GM23338 (cell line): ENCODE measurements around the gene AOPEP. TPM values are rescaled to one million over a fixed set of nuclear protein-coding genes. Genes with fewer than 3 reads are reported as not detected.

Source experiments
- ATAC-seq: fragments of 200-7000 bp; cut with Tn5 transposase; 3 replicates; pipeline ENCODE4 v1.9.1; 2020
- DNase-seq: peaks from one replicate; pipeline ENCODE4 v3.0.0-alpha.2; 2015; ENCODE audit warnings: low spot score
- H2AFZ ChIP-seq: fragments of 200-600 bp; sonication (generic); 2 replicates; pipeline ENCODE4 v1.8.0; 2016; ENCODE audit warnings: antibody characterized with exemption, mild to moderate bottlenecking, moderate library complexity
- H3F3A ChIP-seq: fragments of 200-600 bp; sonication (generic); replicated peaks from 2 replicates; pipeline ENCODE4 v1.8.0; 2017; ENCODE audit warnings: antibody characterized with exemption, mixed run types, low read depth
- H3K27ac ChIP-seq: fragments of 200-600 bp; sonication (generic); 2 replicates; pipeline ENCODE4 v1.6.1; 2016; ENCODE audit warnings: low read depth
- H3K27me3 ChIP-seq: fragments of 200-600 bp; sonication (generic); 2 replicates; pipeline ENCODE4 v1.8.0; 2016; ENCODE audit warnings: mild to moderate bottlenecking, mixed run types, moderate library complexity; ENCODE audit not compliant: insufficient read depth
- H3K36me3 ChIP-seq: fragments of 200-600 bp; sonication (generic); 2 replicates; pipeline ENCODE4 v1.8.0; 2016; ENCODE audit warnings: mild to moderate bottlenecking; ENCODE audit not compliant: insufficient read depth
- H3K4me1 ChIP-seq: fragments of 200-600 bp; sonication (generic); 2 replicates; pipeline ENCODE4 v1.8.0; 2016; ENCODE audit warnings: mild to moderate bottlenecking, moderate library complexity; ENCODE audit not compliant: insufficient read depth
- H3K4me2 ChIP-seq: fragments of 200-600 bp; sonication (generic); 2 replicates; pipeline ENCODE4 v1.7.1; 2017; ENCODE audit warnings: mixed run types
- H3K4me3 ChIP-seq: fragments of 200-600 bp; sonication (generic); 2 replicates; pipeline ENCODE4 v1.6.1; 2016; ENCODE audit warnings: mixed run types
- H3K79me2 ChIP-seq: fragments of 200-600 bp; sonication (generic); replicated peaks from 2 replicates; pipeline ENCODE4 v1.8.0; 2017; ENCODE audit warnings: mild to moderate bottlenecking; ENCODE audit not compliant: insufficient read depth
- H3K9me2 ChIP-seq: fragments of 200-600 bp; sonication (generic); 2 replicates; pipeline ENCODE4 v1.8.0; 2017; ENCODE audit not compliant: insufficient read depth
- H4K20me1 ChIP-seq: fragments of 200-600 bp; sonication (generic); replicated peaks from 2 replicates; pipeline ENCODE4 v1.8.0; 2017; ENCODE audit warnings: mild to moderate bottlenecking; ENCODE audit not compliant: insufficient read depth
- H3K27ac Mint-ChIP-seq: 2 replicates; pipeline ENCODE4 v1.8.0; 2020; ENCODE audit warnings: inconsistent platforms, mild to moderate bottlenecking, moderate library complexity, mixed read lengths
- H3K27me3 Mint-ChIP-seq: 3 replicates; pipeline ENCODE4 v1.8.0; 2022; ENCODE audit warnings: low read depth, mild to moderate bottlenecking, moderate library complexity, mixed read lengths, inconsistent platforms; ENCODE audit not compliant: insufficient read depth, poor library complexity
- H3K36me3 Mint-ChIP-seq: 3 replicates; pipeline ENCODE4 v1.8.0; 2021; ENCODE audit warnings: low read depth, mild to moderate bottlenecking, inconsistent platforms, moderate library complexity, mixed read lengths
- H3K4me1 Mint-ChIP-seq: 3 replicates; pipeline ENCODE4 v1.8.0; 2020; ENCODE audit warnings: mild to moderate bottlenecking, inconsistent platforms, mixed read lengths
- H3K4me3 Mint-ChIP-seq: 3 replicates; pipeline ENCODE4 v1.8.0; 2021; ENCODE audit warnings: moderate library complexity, mild to moderate bottlenecking, inconsistent platforms, mixed read lengths
- H3K9me3 Mint-ChIP-seq: 3 replicates; pipeline ENCODE4 v1.8.0; 2020; ENCODE audit warnings: moderate library complexity, mild to moderate bottlenecking, inconsistent platforms, mixed read lengths
- CREB1 ChIP-seq: fragments of 250-450 bp; sonication (Bioruptor Pico); IDR thresholded peaks from 2 replicates; pipeline ENCODE4 v1.5.0; 2020; ENCODE audit warnings: low read depth, mild to moderate bottlenecking, moderate library complexity
- ETS1 ChIP-seq: IDR thresholded peaks from 2 replicates; pipeline ENCODE4 v1.6.1; 2016; ENCODE audit warnings: antibody characterized with exemption
- EZH2 ChIP-seq: fragments of 200-600 bp; sonication (generic); IDR thresholded peaks from one replicate; pipeline ENCODE4 v1.8.0; 2017; ENCODE audit warnings: antibody characterized with exemption, mild to moderate bottlenecking, low read depth; ENCODE audit not compliant: unreplicated experiment
- EZH2phosphoT487 ChIP-seq: fragments of 200-600 bp; sonication (generic); IDR thresholded peaks from one replicate; pipeline ENCODE4 v1.8.1; 2018; ENCODE audit warnings: antibody characterized with exemption; ENCODE audit not compliant: unreplicated experiment
- JUNB ChIP-seq: IDR thresholded peaks from one replicate; pipeline ENCODE4 v1.6.1; 2016; ENCODE audit warnings: antibody characterized with exemption; ENCODE audit not compliant: unreplicated experiment
- NANOG ChIP-seq: IDR thresholded peaks from 2 replicates; pipeline ENCODE4 v1.6.1; 2016; ENCODE audit warnings: antibody characterized with exemption, borderline replicate concordance
- POLR2AphosphoS5 ChIP-seq: IDR thresholded peaks from 2 replicates; pipeline ENCODE4 v1.6.1; 2016; ENCODE audit warnings: antibody characterized with exemption, low read depth
- STAT1 ChIP-seq: IDR thresholded peaks from one replicate; pipeline ENCODE4 v1.6.1; 2016; ENCODE audit warnings: antibody characterized with exemption; ENCODE audit not compliant: unreplicated experiment
- ZNF114 ChIP-seq: fragments of 250-450 bp; sonication (Bioruptor Pico); IDR thresholded peaks from 2 replicates; pipeline ENCODE4 v1.5.0; 2020; ENCODE audit warnings: mild to moderate bottlenecking, moderate library complexity
- ZNF331 ChIP-seq: fragments of 250-450 bp; sonication (Bioruptor Pico); IDR thresholded peaks from 2 replicates; pipeline ENCODE4 v1.5.0; 2020; ENCODE audit warnings: low read depth, mild to moderate bottlenecking, moderate library complexity
- polyA plus RNA-seq: library from polyadenylated mRNA; unstranded; fragments of >200 nt; fragmentation: Nextera tagmentation; extraction: Ambion mirVana; gene quantifications from 2 replicates; pipeline ENCODE4 v1.2.1, GENCODE V29; 2016
- total RNA-seq: library from RNA; depleted of rRNA; stranded (reverse); fragments of >200 nt; shearing (Covaris generic); gene quantifications from 2 replicates; pipeline ENCODE4 v1.2.3, GENCODE V29; 2014
- TF ChIP-seq, protein P1 (sequence below), 2 experiments: fragments of 200-600 bp in 1 of 2; sonication (generic) in 1 of 2; conservative IDR thresholded peaks; 2 replicates each; pipeline versions ENCODE4 v1.5.1 to v1.6.1; 2016 to 2017; ENCODE audit warnings: antibody characterized with exemption in 2 of 2, low read depth in 2 of 2, mild to moderate bottlenecking in 2 of 2, moderate library complexity in 1 of 2
- TF ChIP-seq, protein P2 (sequence below): fragments of 250-450 bp; sonication (Bioruptor Pico); IDR thresholded peaks from 2 replicates; pipeline ENCODE4 v1.5.0; 2020; ENCODE audit warnings: mild to moderate bottlenecking, moderate library complexity
- TF ChIP-seq, protein P3 (sequence below): IDR thresholded peaks from one replicate; pipeline ENCODE4 v1.6.1; 2018; ENCODE audit warnings: antibody characterized with exemption; ENCODE audit not compliant: unreplicated experiment

Gene AOPEP
- total and polyA plus RNA-seq, 2 experiments from 2014 or later: 7.0 to 16.5 TPM

DNA sequence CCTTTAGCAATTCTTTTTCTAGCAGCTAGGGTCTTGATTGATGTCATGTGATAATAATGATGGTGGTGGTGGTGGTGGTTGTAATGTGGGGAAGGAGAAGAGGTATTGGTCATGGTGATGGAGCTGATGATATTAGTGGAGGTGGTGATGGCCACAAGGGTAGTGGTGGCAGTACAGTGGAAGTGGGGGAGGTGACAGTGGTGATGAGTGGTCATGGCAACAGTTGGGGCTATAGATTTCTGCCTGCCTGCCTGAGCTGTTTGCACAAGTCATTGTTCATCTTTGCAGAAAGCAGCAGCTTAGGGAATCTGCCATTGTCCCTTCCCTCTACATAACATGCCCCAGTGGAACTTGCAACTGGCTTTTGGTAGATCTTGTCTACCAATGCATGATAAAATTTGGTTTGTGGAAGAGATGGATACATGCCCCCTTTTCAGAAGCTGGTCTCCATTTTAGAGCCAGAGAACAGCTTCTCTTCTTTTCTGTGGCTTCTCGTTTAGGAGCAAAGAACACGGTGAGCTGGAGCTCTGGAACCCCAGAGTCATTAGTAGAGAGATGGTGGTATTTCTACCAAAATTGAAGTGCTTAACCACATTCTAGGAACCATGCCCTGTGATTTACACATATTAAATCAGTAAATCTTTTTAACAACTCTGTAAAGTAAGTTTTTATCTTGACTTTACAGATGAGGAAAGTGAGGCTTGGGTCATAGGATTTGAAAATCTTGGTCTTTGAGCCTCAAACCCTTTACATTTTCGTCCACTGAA, 100.3 kb downstream of the AOPEP start:
- H3K36me3 Mint-ChIP-seq: peaks cover 8% of the 10 kb centered on the region; the same call in 2 of the 3 replicates
- no peaks in the 10 kb centered on the region for H4K20me1 ChIP-seq
- no peak for ATAC-seq
- peaks cover 26% of the 10 kb centered on the region for H3K4me1 Mint-ChIP-seq
- no peaks in the 10 kb centered on the region for H3K9me2 ChIP-seq
- no peaks in the 10 kb centered on the region for H3F3A ChIP-seq
- no peak overlapping the region for H2AFZ ChIP-seq
- H3K36me3 ChIP-seq: no peaks in the 10 kb centered on the region
- H3K27ac ChIP-seq: no peak overlapping the region
- H3K4me2 ChIP-seq: no peak overlapping the region
- H3K9me3 Mint-ChIP-seq: no peaks in the 10 kb centered on the region; the same call in 2 of the 3 replicates
- no peak overlapping the region for H3K27ac Mint-ChIP-seq
- TF ChIP-seq STAT1 (no peak), ZNF331 (CRISPR knock-in tag) (no peak), EZH2phosphoT487 (no peak), POLR2AphosphoS5 (no peak), NANOG (no peak), JUNB (no peak), ZNF114 (CRISPR knock-in tag) (no peak), ETS1 (no peak), CREB1 (CRISPR knock-in tag) (no peak), EZH2 (no peak)
- TF ChIP-seq, protein P1, sequence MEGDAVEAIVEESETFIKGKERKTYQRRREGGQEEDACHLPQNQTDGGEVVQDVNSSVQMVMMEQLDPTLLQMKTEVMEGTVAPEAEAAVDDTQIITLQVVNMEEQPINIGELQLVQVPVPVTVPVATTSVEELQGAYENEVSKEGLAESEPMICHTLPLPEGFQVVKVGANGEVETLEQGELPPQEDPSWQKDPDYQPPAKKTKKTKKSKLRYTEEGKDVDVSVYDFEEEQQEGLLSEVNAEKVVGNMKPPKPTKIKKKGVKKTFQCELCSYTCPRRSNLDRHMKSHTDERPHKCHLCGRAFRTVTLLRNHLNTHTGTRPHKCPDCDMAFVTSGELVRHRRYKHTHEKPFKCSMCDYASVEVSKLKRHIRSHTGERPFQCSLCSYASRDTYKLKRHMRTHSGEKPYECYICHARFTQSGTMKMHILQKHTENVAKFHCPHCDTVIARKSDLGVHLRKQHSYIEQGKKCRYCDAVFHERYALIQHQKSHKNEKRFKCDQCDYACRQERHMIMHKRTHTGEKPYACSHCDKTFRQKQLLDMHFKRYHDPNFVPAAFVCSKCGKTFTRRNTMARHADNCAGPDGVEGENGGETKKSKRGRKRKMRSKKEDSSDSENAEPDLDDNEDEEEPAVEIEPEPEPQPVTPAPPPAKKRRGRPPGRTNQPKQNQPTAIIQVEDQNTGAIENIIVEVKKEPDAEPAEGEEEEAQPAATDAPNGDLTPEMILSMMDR (conservative IDR thresholded peaks at IDR 0.05; ENCODE audit: low read depth in 2 of 2): no peak
- TF ChIP-seq, protein P2, sequence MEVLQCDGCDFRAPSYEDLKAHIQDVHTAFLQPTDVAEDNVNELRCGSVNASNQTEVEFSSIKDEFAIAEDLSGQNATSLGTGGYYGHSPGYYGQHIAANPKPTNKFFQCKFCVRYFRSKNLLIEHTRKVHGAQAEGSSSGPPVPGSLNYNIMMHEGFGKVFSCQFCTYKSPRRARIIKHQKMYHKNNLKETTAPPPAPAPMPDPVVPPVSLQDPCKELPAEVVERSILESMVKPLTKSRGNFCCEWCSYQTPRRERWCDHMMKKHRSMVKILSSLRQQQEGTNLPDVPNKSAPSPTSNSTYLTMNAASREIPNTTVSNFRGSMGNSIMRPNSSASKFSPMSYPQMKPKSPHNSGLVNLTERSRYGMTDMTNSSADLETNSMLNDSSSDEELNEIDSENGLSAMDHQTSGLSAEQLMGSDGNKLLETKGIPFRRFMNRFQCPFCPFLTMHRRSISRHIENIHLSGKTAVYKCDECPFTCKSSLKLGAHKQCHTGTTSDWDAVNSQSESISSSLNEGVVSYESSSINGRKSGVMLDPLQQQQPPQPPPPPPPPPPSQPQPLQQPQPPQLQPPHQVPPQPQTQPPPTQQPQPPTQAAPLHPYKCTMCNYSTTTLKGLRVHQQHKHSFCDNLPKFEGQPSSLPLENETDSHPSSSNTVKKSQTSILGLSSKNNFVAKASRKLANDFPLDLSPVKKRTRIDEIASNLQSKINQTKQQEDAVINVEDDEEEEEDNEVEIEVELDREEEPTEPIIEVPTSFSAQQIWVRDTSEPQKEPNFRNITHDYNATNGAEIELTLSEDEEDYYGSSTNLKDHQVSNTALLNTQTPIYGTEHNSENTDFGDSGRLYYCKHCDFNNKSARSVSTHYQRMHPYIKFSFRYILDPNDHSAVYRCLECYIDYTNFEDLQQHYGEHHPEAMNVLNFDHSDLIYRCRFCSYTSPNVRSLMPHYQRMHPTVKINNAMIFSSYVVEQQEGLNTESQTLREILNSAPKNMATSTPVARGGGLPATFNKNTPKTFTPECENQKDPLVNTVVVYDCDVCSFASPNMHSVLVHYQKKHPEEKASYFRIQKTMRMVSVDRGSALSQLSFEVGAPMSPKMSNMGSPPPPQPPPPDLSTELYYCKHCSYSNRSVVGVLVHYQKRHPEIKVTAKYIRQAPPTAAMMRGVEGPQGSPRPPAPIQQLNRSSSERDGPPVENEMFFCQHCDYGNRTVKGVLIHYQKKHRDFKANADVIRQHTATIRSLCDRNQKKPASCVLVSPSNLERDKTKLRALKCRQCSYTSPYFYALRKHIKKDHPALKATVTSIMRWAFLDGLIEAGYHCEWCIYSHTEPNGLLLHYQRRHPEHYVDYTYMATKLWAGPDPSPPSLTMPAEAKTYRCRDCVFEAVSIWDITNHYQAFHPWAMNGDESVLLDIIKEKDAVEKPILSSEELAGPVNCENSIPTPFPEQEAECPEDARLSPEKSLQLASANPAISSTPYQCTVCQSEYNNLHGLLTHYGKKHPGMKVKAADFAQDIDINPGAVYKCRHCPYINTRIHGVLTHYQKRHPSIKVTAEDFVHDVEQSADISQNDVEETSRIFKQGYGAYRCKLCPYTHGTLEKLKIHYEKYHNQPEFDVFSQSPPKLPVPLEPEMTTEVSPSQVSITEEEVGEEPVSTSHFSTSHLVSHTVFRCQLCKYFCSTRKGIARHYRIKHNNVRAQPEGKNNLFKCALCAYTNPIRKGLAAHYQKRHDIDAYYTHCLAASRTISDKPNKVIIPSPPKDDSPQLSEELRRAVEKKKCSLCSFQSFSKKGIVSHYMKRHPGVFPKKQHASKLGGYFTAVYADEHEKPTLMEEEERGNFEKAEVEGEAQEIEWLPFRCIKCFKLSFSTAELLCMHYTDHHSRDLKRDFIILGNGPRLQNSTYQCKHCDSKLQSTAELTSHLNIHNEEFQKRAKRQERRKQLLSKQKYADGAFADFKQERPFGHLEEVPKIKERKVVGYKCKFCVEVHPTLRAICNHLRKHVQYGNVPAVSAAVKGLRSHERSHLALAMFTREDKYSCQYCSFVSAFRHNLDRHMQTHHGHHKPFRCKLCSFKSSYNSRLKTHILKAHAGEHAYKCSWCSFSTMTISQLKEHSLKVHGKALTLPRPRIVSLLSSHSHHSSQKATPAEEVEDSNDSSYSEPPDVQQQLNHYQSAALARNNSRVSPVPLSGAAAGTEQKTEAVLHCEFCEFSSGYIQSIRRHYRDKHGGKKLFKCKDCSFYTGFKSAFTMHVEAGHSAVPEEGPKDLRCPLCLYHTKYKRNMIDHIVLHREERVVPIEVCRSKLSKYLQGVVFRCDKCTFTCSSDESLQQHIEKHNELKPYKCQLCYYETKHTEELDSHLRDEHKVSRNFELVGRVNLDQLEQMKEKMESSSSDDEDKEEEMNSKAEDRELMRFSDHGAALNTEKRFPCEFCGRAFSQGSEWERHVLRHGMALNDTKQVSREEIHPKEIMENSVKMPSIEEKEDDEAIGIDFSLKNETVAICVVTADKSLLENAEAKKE (CRISPR knock-in tag): no peak
- TF ChIP-seq, protein P3, sequence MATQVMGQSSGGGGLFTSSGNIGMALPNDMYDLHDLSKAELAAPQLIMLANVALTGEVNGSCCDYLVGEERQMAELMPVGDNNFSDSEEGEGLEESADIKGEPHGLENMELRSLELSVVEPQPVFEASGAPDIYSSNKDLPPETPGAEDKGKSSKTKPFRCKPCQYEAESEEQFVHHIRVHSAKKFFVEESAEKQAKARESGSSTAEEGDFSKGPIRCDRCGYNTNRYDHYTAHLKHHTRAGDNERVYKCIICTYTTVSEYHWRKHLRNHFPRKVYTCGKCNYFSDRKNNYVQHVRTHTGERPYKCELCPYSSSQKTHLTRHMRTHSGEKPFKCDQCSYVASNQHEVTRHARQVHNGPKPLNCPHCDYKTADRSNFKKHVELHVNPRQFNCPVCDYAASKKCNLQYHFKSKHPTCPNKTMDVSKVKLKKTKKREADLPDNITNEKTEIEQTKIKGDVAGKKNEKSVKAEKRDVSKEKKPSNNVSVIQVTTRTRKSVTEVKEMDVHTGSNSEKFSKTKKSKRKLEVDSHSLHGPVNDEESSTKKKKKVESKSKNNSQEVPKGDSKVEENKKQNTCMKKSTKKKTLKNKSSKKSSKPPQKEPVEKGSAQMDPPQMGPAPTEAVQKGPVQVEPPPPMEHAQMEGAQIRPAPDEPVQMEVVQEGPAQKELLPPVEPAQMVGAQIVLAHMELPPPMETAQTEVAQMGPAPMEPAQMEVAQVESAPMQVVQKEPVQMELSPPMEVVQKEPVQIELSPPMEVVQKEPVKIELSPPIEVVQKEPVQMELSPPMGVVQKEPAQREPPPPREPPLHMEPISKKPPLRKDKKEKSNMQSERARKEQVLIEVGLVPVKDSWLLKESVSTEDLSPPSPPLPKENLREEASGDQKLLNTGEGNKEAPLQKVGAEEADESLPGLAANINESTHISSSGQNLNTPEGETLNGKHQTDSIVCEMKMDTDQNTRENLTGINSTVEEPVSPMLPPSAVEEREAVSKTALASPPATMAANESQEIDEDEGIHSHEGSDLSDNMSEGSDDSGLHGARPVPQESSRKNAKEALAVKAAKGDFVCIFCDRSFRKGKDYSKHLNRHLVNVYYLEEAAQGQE: no peak
- no peaks in the 10 kb centered on the region for H3K79me2 ChIP-seq
- peaks cover 16% of the 10 kb centered on the region for H3K4me1 ChIP-seq
- H3K27me3 Mint-ChIP-seq: no peaks in the 10 kb centered on the region
- H3K4me3 Mint-ChIP-seq: no peak overlapping the region
- no peaks in the 10 kb centered on the region for H3K27me3 ChIP-seq
- DNase-seq: no peak
- H3K4me3 ChIP-seq: no peak overlapping the region
